ENCODE measurements around the gene PPARGC1A.

DNA sequence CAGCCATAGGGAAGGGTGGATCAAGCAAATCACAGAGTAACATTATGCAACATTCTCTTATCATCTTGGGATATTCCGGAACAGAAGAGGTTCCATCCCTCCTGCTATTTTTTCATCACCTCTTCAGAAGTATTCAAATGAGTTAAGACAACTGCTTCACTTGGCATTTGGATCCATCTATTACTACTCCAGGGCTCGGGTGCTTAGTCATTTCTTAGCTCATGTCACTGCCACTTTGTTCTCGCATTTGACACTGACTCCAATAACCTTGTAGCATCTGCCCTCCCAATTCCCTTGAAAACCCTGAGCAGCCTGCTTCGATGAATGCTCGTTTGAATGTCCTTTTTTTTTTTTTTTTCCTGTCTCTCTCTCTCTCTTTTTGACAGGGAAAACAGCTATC lies 114.9 kb downstream of the PPARGC1A start:
- TF ChIP-seq, protein P1, sequence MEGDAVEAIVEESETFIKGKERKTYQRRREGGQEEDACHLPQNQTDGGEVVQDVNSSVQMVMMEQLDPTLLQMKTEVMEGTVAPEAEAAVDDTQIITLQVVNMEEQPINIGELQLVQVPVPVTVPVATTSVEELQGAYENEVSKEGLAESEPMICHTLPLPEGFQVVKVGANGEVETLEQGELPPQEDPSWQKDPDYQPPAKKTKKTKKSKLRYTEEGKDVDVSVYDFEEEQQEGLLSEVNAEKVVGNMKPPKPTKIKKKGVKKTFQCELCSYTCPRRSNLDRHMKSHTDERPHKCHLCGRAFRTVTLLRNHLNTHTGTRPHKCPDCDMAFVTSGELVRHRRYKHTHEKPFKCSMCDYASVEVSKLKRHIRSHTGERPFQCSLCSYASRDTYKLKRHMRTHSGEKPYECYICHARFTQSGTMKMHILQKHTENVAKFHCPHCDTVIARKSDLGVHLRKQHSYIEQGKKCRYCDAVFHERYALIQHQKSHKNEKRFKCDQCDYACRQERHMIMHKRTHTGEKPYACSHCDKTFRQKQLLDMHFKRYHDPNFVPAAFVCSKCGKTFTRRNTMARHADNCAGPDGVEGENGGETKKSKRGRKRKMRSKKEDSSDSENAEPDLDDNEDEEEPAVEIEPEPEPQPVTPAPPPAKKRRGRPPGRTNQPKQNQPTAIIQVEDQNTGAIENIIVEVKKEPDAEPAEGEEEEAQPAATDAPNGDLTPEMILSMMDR (IDR thresholded peaks at IDR 0.05; ENCODE audit: insufficient read depth, low read depth, low read length) = no peak
- no peak for TF ChIP-seq EZH2 (IDR thresholded peaks at IDR 0.05; ENCODE audit: insufficient read depth, low read length)
